ENCODE measurements around the gene RALGAPA1.
"Not testable (repeated sequence)": the region's sequence is repeated elsewhere in the genome, so short reads cannot be mapped to it uniquely, and the experiment has no call there.

Gene RALGAPA1

GRCh38 chr14:35779368-35779767 lies 29.7 kb downstream of the RALGAPA1 start:
- no peak overlapping the region for H4K91ac ChIP-seq (ENCODE audit: low read depth, low read length)
- H3K4ac ChIP-seq (ENCODE audit: low read depth, low read length): no peak overlapping the region
- H3K4me1 ChIP-seq (ENCODE audit: control insufficient read depth in 1 of 2, insufficient read depth in 2 of 2, low read length in 2 of 2): no peaks in the 10 kb centered on the region
- H3K27me3 ChIP-seq (ENCODE audit: insufficient read depth, low read length): no peaks in the 10 kb centered on the region
- no peaks in the 10 kb centered on the region for H3K79me1 ChIP-seq (ENCODE audit: low read length)
- no peaks in the 10 kb centered on the region for H3K36me3 ChIP-seq (ENCODE audit: control insufficient read depth in 1 of 2, insufficient read depth in 2 of 2, low read length in 2 of 2)
- no peaks in the 10 kb centered on the region for H3K9me3 ChIP-seq (ENCODE audit: insufficient read depth, low read depth, low read length)
- no peak overlapping the region for H2AFZ ChIP-seq (ENCODE audit: insufficient read depth, low read length, poor library complexity)
- H3K14ac ChIP-seq (ENCODE audit: low read length): no peak overlapping the region
- H3K4me3 ChIP-seq (ENCODE audit: low read depth, low read length): no peak overlapping the region
- H4K8ac ChIP-seq (ENCODE audit: low read depth, low read length): no peak overlapping the region
- no peak overlapping the region for H3K9ac ChIP-seq (ENCODE audit: low read length)
- no peak overlapping the region for H3K4me2 ChIP-seq (ENCODE audit: low read length)
- no peak overlapping the region for H2BK12ac ChIP-seq (ENCODE audit: low read length)
- H2BK120ac ChIP-seq (ENCODE audit: insufficient read depth, low read length, poor library complexity): no peak overlapping the region
- no peak overlapping the region for H3K23ac ChIP-seq (ENCODE audit: low read length)
- no peak overlapping the region for H3K27ac ChIP-seq (ENCODE audit: low read depth, low read length)
- H4K12ac ChIP-seq (ENCODE audit: low read depth, low read length): no peak overlapping the region
- no peak overlapping the region for H2BK5ac ChIP-seq (ENCODE audit: low read depth, low read length, poor library complexity)
- H3K18ac ChIP-seq (ENCODE audit: low read length): no peak overlapping the region
- no peak for DNase-seq
- no CpG with 5 or more reads among the region's 3 CpGs for WGBS (ENCODE audit: extremely low coverage, insufficient coverage, insufficient read length)
- H2AK5ac ChIP-seq (ENCODE audit: low read length): no peak overlapping the region
- no peaks in the 10 kb centered on the region for H3K79me2 ChIP-seq (ENCODE audit: control insufficient read depth, insufficient read depth, low read length, poor library complexity)

- no CpG with 5 or more reads among the region's 5 CpGs for WGBS (ENCODE audit: extremely low coverage, insufficient coverage, insufficient read length)
- not testable (repeated sequence) for H3K27ac ChIP-seq (ENCODE audit: low read depth, low read length); H3K4me1 ChIP-seq (ENCODE audit: control insufficient read depth in 1 of 2, insufficient read depth in 2 of 2, low read length in 2 of 2)
These were observed 31.5 kb downstream of the RALGAPA1 start for GRCh38 chr14:35777550-35777949.

GRCh38 chr14:35776823-35777222 lies 32.3 kb downstream of the RALGAPA1 start:
- Histone ChIP-seq H3K14ac (ENCODE audit: low read length) (no peak overlapping the region), H3K9me3 (ENCODE audit: insufficient read depth, low read depth, low read length) (no peaks in the 10 kb centered on the region), H3K9ac (ENCODE audit: low read length) (no peak overlapping the region), H3K27ac (ENCODE audit: low read depth, low read length) (no peak overlapping the region), H2BK12ac (ENCODE audit: low read length) (no peak overlapping the region), H3K79me2 (ENCODE audit: control insufficient read depth, insufficient read depth, low read length, poor library complexity) (no peaks in the 10 kb centered on the region), H4K91ac (ENCODE audit: low read depth, low read length) (no peak overlapping the region), H2BK120ac (ENCODE audit: insufficient read depth, low read length, poor library complexity) (no peak overlapping the region), H3K4me2 (ENCODE audit: low read length) (no peak overlapping the region), H3K23ac (ENCODE audit: low read length) (no peak overlapping the region), H3K4me3 (ENCODE audit: low read depth, low read length) (no peak overlapping the region), H3K79me1 (ENCODE audit: low read length) (no peaks in the 10 kb centered on the region), H2AFZ (ENCODE audit: insufficient read depth, low read length, poor library complexity) (no peak overlapping the region), H3K36me3 (ENCODE audit: control insufficient read depth in 1 of 2, insufficient read depth in 2 of 2, low read length in 2 of 2) (no peaks in the 10 kb centered on the region), H4K12ac (ENCODE audit: low read depth, low read length) (no peak overlapping the region), H3K4ac (ENCODE audit: low read depth, low read length) (no peak overlapping the region), H3K18ac (ENCODE audit: low read length) (no peak overlapping the region), H2BK5ac (ENCODE audit: low read depth, low read length, poor library complexity) (no peak overlapping the region), H3K27me3 (ENCODE audit: insufficient read depth, low read length) (no peaks in the 10 kb centered on the region), H3K4me1 (ENCODE audit: control insufficient read depth in 1 of 2, insufficient read depth in 2 of 2, low read length in 2 of 2) (no peaks in the 10 kb centered on the region), H2AK5ac (ENCODE audit: low read length) (no peak overlapping the region), H4K8ac (ENCODE audit: low read depth, low read length) (no peak overlapping the region)
- no peak for DNase-seq
- no CpG with 5 or more reads among the region's 4 CpGs for WGBS (ENCODE audit: extremely low coverage, insufficient coverage, insufficient read length)

More at GRCh38 chr14:35777550-35777949, 31.5 kb downstream of the RALGAPA1 start:
- H3K4me2 ChIP-seq (ENCODE audit: low read length); H3K18ac ChIP-seq (ENCODE audit: low read length); H3K4me3 ChIP-seq (ENCODE audit: low read depth, low read length); H3K36me3 ChIP-seq (ENCODE audit: control insufficient read depth in 1 of 2, insufficient read depth in 2 of 2, low read length in 2 of 2); H2BK5ac ChIP-seq (ENCODE audit: low read depth, low read length, poor library complexity); H4K91ac ChIP-seq (ENCODE audit: low read depth, low read length); H3K27me3 ChIP-seq (ENCODE audit: insufficient read depth, low read length); H2AFZ ChIP-seq (ENCODE audit: insufficient read depth, low read length, poor library complexity); H3K9ac ChIP-seq (ENCODE audit: low read length); H3K79me1 ChIP-seq (ENCODE audit: low read length); H2AK5ac ChIP-seq (ENCODE audit: low read length); DNase-seq; H3K9me3 ChIP-seq (ENCODE audit: insufficient read depth, low read depth, low read length); H3K23ac ChIP-seq (ENCODE audit: low read length); H3K79me2 ChIP-seq (ENCODE audit: control insufficient read depth, insufficient read depth, low read length, poor library complexity); H4K8ac ChIP-seq (ENCODE audit: low read depth, low read length); H3K14ac ChIP-seq (ENCODE audit: low read length); H3K4ac ChIP-seq (ENCODE audit: low read depth, low read length); H4K12ac ChIP-seq (ENCODE audit: low read depth, low read length); H2BK12ac ChIP-seq (ENCODE audit: low read length); H2BK120ac ChIP-seq (ENCODE audit: insufficient read depth, low read length, poor library complexity): not testable (repeated sequence)

- not testable (repeated sequence) for H3K27me3 ChIP-seq (ENCODE audit: insufficient read depth, low read length); H3K79me2 ChIP-seq (ENCODE audit: control insufficient read depth, insufficient read depth, low read length, poor library complexity); H2BK5ac ChIP-seq (ENCODE audit: low read depth, low read length, poor library complexity); H3K27ac ChIP-seq (ENCODE audit: low read depth, low read length); H3K9ac ChIP-seq (ENCODE audit: low read length); H3K4me2 ChIP-seq (ENCODE audit: low read length); H3K9me3 ChIP-seq (ENCODE audit: insufficient read depth, low read depth, low read length); H3K4me3 ChIP-seq (ENCODE audit: low read depth, low read length); H3K14ac ChIP-seq (ENCODE audit: low read length); DNase-seq; H2BK120ac ChIP-seq (ENCODE audit: insufficient read depth, low read length, poor library complexity); H4K8ac ChIP-seq (ENCODE audit: low read depth, low read length); H4K12ac ChIP-seq (ENCODE audit: low read depth, low read length); H3K36me3 ChIP-seq (ENCODE audit: control insufficient read depth in 1 of 2, insufficient read depth in 2 of 2, low read length in 2 of 2); H4K91ac ChIP-seq (ENCODE audit: low read depth, low read length); H3K4ac ChIP-seq (ENCODE audit: low read depth, low read length); H2BK12ac ChIP-seq (ENCODE audit: low read length); H3K18ac ChIP-seq (ENCODE audit: low read length); H2AFZ ChIP-seq (ENCODE audit: insufficient read depth, low read length, poor library complexity); H3K79me1 ChIP-seq (ENCODE audit: low read length); H3K4me1 ChIP-seq (ENCODE audit: control insufficient read depth in 1 of 2, insufficient read depth in 2 of 2, low read length in 2 of 2); H2AK5ac ChIP-seq (ENCODE audit: low read length); H3K23ac ChIP-seq (ENCODE audit: low read length)
- WGBS (ENCODE audit: extremely low coverage, insufficient coverage, insufficient read length): no CpG with 5 or more reads among the region's 5 CpGs
These were observed 33.0 kb downstream of the RALGAPA1 start for GRCh38 chr14:35776085-35776484.

Data from trophoblast cell (in vitro differentiated cells and primary cell).